Endodermal cell (in vitro differentiated cells): ENCODE data around the gene MANEAL. TPM values are rescaled to one million over a fixed set of nuclear protein-coding genes. Genes with fewer than 3 reads are reported as not detected.

Source experiments
- DNase-seq: peaks from one replicate; pipeline ENCODE4 v3.0.0-alpha.2; 2017
- H3K27ac ChIP-seq: 2 replicates; pipeline ENCODE4 v1.5.1; 2013; ENCODE audit warnings: mild to moderate bottlenecking, low read depth, low read length, moderate library complexity
- H3K27me3 ChIP-seq: 2 replicates; pipeline ENCODE4 v1.6.1; 2013; ENCODE audit warnings: mild to moderate bottlenecking, low read length, moderate library complexity; ENCODE audit not compliant: insufficient read depth, control insufficient read depth, poor library complexity, severe bottlenecking
- H3K36me3 ChIP-seq: 2 replicates; pipeline ENCODE4 v1.7.0; 2013; ENCODE audit warnings: mild to moderate bottlenecking, low read length, moderate library complexity; ENCODE audit not compliant: control insufficient read depth, insufficient read depth
- H3K4me1 ChIP-seq: one replicate; pipeline ENCODE4 v1.7.0; 2013; ENCODE audit warnings: low read length; ENCODE audit not compliant: control insufficient read depth, insufficient read depth
- H3K4me3 ChIP-seq: 2 replicates; pipeline ENCODE4 v1.5.1; 2013; ENCODE audit warnings: mild to moderate bottlenecking, low read length, moderate library complexity
- H3K9ac ChIP-seq: 2 replicates; pipeline ENCODE4 v1.6.1; 2013; ENCODE audit warnings: mild to moderate bottlenecking, low read length, moderate library complexity; ENCODE audit not compliant: poor library complexity, severe bottlenecking; ENCODE audit errors: extremely low read depth
- H3K9me3 ChIP-seq: 2 replicates; pipeline ENCODE4 v1.6.1; 2013; ENCODE audit warnings: mild to moderate bottlenecking, low read length, moderate library complexity; ENCODE audit not compliant: control insufficient read depth
- H3K27ac Mint-ChIP-seq: 2 replicates; pipeline ENCODE4 v1.8.0; 2020; ENCODE audit warnings: mixed read lengths
- H3K27me3 Mint-ChIP-seq: 2 replicates; pipeline ENCODE4 v1.8.0; 2021; ENCODE audit warnings: mild to moderate bottlenecking, mixed read lengths; ENCODE audit not compliant: insufficient read depth
- H3K36me3 Mint-ChIP-seq: 2 replicates; pipeline ENCODE4 v1.8.0; 2020; ENCODE audit warnings: low read depth, mixed read lengths
- H3K4me1 Mint-ChIP-seq: 2 replicates; pipeline ENCODE4 v1.8.0; 2020; ENCODE audit warnings: mixed read lengths
- H3K4me3 Mint-ChIP-seq: 2 replicates; pipeline ENCODE4 v1.8.0; 2020; ENCODE audit warnings: mild to moderate bottlenecking, moderate library complexity, mixed read lengths
- H3K9me3 Mint-ChIP-seq: 2 replicates; pipeline ENCODE4 v1.8.0; 2020; ENCODE audit warnings: mild to moderate bottlenecking, mixed read lengths
- CTCF ChIP-seq: fragments of 200-600 bp; sonication (generic); conservative IDR thresholded peaks from 2 replicates; pipeline ENCODE4 v1.5.0; 2021; ENCODE audit warnings: antibody characterized with exemption, mild to moderate bottlenecking
- WGBS, 2 experiments: methylation state at CpG; one replicate each; pipeline versions ENCODE4 v1.1.5 to v1.1.7; 2013; ENCODE audit warnings: missing lambda C conversion rate in 2 of 2, mixed read lengths in 1 of 2; ENCODE audit not compliant: insufficient coverage in 1 of 2, insufficient read length in 1 of 2; 5-methylcytosine and 5-hydroxymethylcytosine counted together
- total RNA-seq, 2 donors: library from RNA; stranded (reverse); fragmentation: NEBNext Ultra II Directional in 1 of 2; extraction: Animal tissue kit (Norgen Biotek cat#: 25700) in 1 of 2; gene quantifications; 2 replicates in 1 of 2; 3 replicates in 1 of 2; pipeline ENCODE4 v1.2.1, GENCODE V29; 2021

Gene MANEAL
- total RNA-seq, 2 donors from 2014 or later: 7.0 to 9.6 TPM

- Mint-ChIP-seq H3K36me3 (no peaks in the 10 kb centered on the region), H3K4me1 (peaks cover 2% of the 10 kb centered on the region), H3K27ac (no peak overlapping the region), H3K4me3 (no peak overlapping the region), H3K9me3 (no peaks in the 10 kb centered on the region), H3K27me3 (peaks cover 23% of the 10 kb centered on the region)
- no peaks in the 10 kb centered on the region for H3K36me3 ChIP-seq
- DNase-seq: no peak
- TF ChIP-seq CTCF: no peak
- H3K27ac ChIP-seq: no peak overlapping the region
- H3K4me1 ChIP-seq: no peaks in the 10 kb centered on the region
- no peak overlapping the region for H3K9ac ChIP-seq
- WGBS, 2 experiments: no CpG with 5 or more reads among the region's 1 CpG
- H3K27me3 ChIP-seq: peaks cover 97% of the 10 kb centered on the region
- H3K9me3 ChIP-seq: no peaks in the 10 kb centered on the region
- H3K4me3 ChIP-seq: no peak overlapping the region
Measured at GRCh38 chr1:37755290-37755689, 38.4 kb upstream of the MANEAL start.

GRCh38 chr1:37755951-37756560 is 37.6 kb upstream of the MANEAL start:
- no peaks in the 10 kb centered on the region for H3K36me3 Mint-ChIP-seq
- peaks cover 2% of the 10 kb centered on the region for H3K4me1 Mint-ChIP-seq
- H3K4me3 Mint-ChIP-seq: no peak overlapping the region
- WGBS, 2 experiments: 74% methylated on average over 4 of the region's 4 CpGs
- H3K4me1 ChIP-seq: no peaks in the 10 kb centered on the region
- H3K27ac Mint-ChIP-seq: no peak overlapping the region
- H3K9me3 ChIP-seq: no peaks in the 10 kb centered on the region
- no peak for TF ChIP-seq CTCF
- peaks cover 97% of the 10 kb centered on the region for H3K27me3 ChIP-seq
- H3K9ac ChIP-seq: no peak overlapping the region
- DNase-seq: no peak
- H3K9me3 Mint-ChIP-seq: no peaks in the 10 kb centered on the region
- H3K27ac ChIP-seq: no peak overlapping the region
- no peak overlapping the region for H3K4me3 ChIP-seq
- H3K27me3 Mint-ChIP-seq: peaks cover 15% of the 10 kb centered on the region
- no peaks in the 10 kb centered on the region for H3K36me3 ChIP-seq

- Histone ChIP-seq H3K36me3 (no peaks in the 10 kb centered on the region), H3K4me3 (no peak overlapping the region), H3K27me3 (peaks cover 100% of the 10 kb centered on the region), H3K4me1 (no peaks in the 10 kb centered on the region), H3K27ac (no peak overlapping the region), H3K9me3 (no peaks in the 10 kb centered on the region), H3K9ac (no peak overlapping the region)
- no peak overlapping the region for H3K27ac Mint-ChIP-seq
- 71% methylated on average over 1 of the region's 2 CpGs; no CpG with 5 or more reads in 1 of the 2 experiments for WGBS, 2 experiments
- DNase-seq: no peak
- H3K9me3 Mint-ChIP-seq: no peaks in the 10 kb centered on the region
- no peaks in the 10 kb centered on the region for H3K4me1 Mint-ChIP-seq
- peaks cover 30% of the 10 kb centered on the region for H3K27me3 Mint-ChIP-seq
- TF ChIP-seq CTCF: no peak
- H3K4me3 Mint-ChIP-seq: no peak overlapping the region
- no peaks in the 10 kb centered on the region for H3K36me3 Mint-ChIP-seq
Measured at GRCh38 chr1:37759451-37759850, 34.2 kb upstream of the MANEAL start.
